Esophagus squamous epithelium (tissue), 4 donors: ENCODE measurements around the gene ADGRB3.

Experiments used
- POLR2A ChIP-seq, 4 donors: fragments of 450-650 bp; IDR thresholded peaks; one replicate each; pipeline ENCODE4 v1.6.1; 2017; ENCODE audit warnings: antibody characterized with exemption in 4 of 4, mild to moderate bottlenecking in 4 of 4, moderate library complexity in 3 of 4
- TF ChIP-seq, protein P1 (sequence below), 6 experiments: fragments of 450-650 bp in 4 of 6; fragments of 200-600 bp in 2 of 6; sonication (generic) in 2 of 6; IDR thresholded peaks; one replicate each; pipeline ENCODE4 v1.5.1; 2016 to 2019; ENCODE audit warnings: antibody characterized with exemption in 6 of 6, mild to moderate bottlenecking in 4 of 6, moderate library complexity in 4 of 6

DNA sequence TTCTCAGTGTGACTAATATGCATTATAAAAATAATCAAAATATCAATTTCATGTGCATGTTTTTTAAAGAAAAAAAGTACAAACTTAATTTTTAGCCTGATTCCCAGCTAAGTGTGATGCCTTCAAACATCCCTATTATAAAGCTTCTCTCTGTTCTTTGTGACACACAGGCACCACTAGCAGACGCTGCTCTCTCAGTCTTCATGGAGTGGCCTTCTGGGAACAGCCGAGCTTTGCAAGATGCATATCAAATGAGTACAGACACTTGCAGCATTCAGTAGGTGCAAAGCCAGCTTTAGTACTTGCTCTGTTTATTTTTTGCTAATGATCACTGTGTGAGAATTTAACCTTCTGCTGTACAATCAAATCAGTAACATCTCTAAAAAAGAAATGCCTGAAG lies 340.0 kb downstream of the ADGRB3 start:
- TF ChIP-seq POLR2A (IDR thresholded peaks at IDR 0.05) = no peak
- TF ChIP-seq, protein P1, sequence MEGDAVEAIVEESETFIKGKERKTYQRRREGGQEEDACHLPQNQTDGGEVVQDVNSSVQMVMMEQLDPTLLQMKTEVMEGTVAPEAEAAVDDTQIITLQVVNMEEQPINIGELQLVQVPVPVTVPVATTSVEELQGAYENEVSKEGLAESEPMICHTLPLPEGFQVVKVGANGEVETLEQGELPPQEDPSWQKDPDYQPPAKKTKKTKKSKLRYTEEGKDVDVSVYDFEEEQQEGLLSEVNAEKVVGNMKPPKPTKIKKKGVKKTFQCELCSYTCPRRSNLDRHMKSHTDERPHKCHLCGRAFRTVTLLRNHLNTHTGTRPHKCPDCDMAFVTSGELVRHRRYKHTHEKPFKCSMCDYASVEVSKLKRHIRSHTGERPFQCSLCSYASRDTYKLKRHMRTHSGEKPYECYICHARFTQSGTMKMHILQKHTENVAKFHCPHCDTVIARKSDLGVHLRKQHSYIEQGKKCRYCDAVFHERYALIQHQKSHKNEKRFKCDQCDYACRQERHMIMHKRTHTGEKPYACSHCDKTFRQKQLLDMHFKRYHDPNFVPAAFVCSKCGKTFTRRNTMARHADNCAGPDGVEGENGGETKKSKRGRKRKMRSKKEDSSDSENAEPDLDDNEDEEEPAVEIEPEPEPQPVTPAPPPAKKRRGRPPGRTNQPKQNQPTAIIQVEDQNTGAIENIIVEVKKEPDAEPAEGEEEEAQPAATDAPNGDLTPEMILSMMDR (IDR thresholded peaks at IDR 0.05) = no peak
